ENCODE data around the gene RIOK1.
"Not testable (repeated sequence)": the region's sequence is repeated elsewhere in the genome, so short reads cannot be mapped to it uniquely, and the experiment has no call there.

Gene RIOK1

DNA sequence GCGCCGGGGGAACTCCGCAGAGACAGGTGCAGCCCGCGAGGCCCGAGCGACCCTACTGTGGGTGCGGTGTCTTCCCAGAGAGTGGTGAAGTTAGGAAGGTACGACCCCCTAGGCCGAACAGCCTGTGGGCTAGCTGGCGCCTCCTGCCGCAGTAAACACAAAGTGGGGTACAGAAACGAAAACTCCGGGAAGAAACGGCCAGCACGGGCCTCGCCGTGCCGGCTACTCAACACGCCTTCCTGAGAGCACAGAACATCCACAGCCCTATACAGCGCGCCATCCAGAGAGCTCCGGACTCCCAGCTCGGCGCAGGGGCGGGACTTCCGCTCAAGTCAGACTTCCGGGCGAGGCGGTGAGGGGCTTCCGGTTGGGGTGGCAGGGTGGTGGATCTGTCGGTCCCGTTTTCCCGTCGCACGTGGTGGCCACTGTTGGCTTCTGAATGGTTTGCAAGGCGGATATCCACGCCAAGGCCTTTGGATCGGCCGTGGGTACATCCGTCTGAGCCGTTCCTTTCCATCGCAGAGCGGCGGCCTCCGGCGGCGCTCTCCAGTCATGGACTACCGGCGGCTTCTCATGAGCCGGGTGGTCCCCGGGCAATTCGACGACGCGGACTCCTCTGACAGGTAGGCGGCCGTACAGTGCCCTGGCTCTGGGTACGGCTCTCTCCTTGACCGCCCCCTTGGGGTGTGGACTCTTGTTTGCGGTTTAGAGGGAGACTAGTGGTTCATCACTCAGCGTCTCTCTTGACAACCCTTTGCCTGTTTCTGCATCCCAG is at the start of gene RIOK1, which contains the start of gene CAGE1:
Gene RIOK1 (plus strand): TSS at position 358 of the 775 bp plus-strand sequence. CDS start 195 bp downstream, at position 553.
Gene CAGE1 (minus strand): TSS at position 292 of the 775 bp plus-strand sequence. CDS start 2,569 bp downstream, outside the sequence.
- DNase-seq, result peak; percentile 97

DNA sequence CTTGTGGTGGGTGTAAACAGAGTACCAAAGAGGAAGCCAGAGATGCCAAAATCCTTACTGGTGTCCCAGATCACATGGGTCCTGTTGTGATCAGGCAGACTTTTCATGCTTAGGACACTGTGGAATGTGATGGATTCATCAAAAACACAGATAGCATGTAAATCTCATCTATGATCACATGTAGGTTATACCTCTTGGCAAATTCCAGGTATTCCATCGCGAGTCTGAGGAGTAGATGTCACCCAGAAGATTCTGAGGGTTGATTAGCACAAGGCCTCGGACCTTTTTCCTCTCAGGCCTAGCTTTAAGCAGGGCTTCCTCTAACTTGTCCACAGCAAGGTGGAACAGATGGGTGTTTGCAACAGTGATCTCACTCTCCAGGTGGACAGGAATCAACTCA is 48.3 kb upstream of the RIOK1 start:
- no peak for DNase-seq

GRCh38 chr6:7341989-7342742 is 47.4 kb upstream of the RIOK1 start:
- no peak for DNase-seq

- peak; percentile 6 for DNase-seq
These were observed 45.8 kb upstream of the RIOK1 start for GRCh38 chr6:7343546-7344475.

GRCh38 chr6:7344773-7345450 is 44.7 kb upstream of the RIOK1 start:
- not testable (repeated sequence) for DNase-seq

DNA sequence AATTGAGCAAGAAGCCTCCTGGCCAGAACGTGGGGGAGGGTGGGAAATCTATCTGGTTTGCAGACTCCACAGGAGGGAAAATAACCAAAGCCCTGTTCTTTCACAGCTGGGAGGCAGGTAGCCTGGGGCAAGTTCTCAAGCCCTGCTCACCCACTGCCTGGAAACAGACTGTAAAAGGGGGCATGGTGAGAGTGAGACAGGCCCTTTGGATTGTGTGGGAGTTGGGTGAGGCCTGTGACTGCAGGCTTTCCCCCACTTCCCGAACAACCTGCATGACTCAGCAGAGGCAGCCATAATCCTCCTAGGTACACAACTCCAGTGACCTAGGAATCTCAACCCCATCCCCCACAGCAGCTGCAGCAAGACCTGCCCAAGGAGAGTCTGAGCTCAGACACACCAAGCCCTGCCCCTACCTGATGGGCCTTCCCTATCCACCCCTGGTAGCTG is 42.0 kb upstream of the RIOK1 start:
- not testable (repeated sequence) for DNase-seq

GRCh38 chr6:7350591-7350990 is 39.0 kb upstream of the RIOK1 start:
- not testable (repeated sequence) for DNase-seq

DNA sequence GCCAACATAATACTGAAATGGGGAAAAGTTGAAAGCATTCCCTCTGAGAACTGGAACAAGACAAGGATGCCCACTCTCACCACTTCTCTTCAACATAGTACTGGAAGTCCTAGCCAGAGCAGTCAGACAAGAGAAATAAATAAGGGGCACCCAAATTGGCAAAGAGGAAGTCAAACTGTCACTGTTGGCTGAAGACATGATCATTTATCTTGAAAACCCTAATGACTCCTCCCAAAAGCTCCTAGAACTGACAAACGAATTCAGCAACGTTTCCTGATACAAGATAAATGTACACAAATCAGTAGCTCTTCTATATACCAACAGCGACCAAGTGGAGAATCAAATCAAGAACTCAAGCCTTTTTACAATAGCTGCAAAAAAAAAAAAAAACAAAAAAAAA is 37.7 kb upstream of the RIOK1 start:
- not testable (repeated sequence) for DNase-seq

DNA sequence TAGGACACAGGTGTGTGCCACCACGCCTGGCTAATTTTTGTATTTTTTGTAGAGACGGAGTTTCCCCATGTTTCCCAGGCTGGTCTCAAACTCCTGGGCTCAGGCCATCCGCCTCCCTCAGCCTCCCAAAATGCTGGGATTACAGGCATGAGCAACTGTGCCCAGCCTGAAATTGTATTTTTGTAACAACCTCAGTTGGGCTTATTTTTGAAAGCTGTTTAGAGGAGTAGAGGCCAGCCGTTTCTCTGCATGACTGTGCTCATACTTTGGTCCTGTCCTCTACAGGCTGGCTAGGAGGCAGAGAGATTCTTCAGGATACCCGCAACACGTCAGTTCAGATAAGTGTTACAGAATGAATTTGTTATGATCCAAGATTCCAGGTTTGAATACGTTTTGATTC is 22.2 kb upstream of the RIOK1 start:
- DNase-seq, result no peak

DNA sequence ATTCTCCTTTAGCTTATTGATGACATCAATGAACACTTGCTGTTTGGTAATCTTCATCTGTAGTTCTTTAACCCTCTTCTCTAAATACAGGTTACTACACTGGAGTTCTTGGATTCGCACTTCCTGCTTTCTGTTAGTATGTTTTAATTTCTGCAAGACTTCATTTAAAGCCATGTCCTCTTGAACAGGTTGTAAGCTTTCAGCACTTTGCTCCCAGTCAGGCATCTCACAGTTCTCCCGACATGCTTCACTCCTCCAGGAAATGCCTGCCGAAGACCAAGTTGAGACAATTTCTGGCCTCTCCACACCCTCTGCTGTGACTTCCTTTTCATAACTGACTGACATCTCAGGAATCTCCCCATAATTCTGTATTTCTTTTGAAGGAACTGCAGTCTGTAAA is 15.9 kb upstream of the RIOK1 start:
- DNase-seq, result no peak

DNA sequence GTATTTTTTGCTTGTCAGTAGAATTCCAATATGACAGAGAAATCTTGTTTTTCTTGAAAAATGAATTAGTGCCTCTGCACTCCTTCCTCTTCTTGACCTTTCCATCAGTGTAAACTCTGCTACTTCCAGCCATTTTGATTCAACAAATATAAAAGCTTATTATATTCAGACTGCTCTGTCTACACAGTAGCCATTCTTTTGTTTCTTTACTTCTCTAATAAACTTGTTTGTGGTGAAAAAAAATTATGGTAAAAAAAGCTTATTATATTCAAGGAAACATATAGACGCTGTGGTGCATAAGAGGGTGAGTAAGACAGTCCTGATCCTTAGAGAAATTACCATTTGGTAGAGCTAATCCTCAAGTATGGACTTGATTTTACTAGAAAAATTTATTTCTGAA is 11.6 kb upstream of the RIOK1 start:
- no peak for DNase-seq

- DNase-seq, result no peak
These were observed 10.9 kb upstream of the RIOK1 start for GRCh38 chr6:7378740-7379139.

- DNase-seq, result no peak
These were observed 8.5 kb upstream of the RIOK1 start for GRCh38 chr6:7381092-7381491.

DNA sequence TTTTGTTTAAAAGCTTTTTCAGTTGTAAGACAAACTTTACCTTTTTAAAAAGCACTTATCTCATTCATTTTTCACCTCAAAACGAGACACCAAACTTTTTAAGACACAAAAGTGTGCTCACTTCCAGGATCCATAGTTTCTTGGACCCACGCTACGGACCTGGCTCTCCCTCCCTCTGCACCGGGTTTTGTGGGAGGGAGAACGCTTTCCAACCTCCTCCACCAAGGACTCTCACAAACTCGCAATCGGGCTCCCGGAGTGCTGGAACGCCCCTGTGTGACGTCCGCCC is 502 bp upstream of the RIOK1 start:
- DNase-seq, result no peak

- no peak for DNase-seq
These were observed 744 bp downstream of the RIOK1 start for GRCh38 chr6:7390226-7390878.

GRCh38 chr6:7391151-7391550 is 1.5 kb downstream of the RIOK1 start:
- no peak for DNase-seq

DNA sequence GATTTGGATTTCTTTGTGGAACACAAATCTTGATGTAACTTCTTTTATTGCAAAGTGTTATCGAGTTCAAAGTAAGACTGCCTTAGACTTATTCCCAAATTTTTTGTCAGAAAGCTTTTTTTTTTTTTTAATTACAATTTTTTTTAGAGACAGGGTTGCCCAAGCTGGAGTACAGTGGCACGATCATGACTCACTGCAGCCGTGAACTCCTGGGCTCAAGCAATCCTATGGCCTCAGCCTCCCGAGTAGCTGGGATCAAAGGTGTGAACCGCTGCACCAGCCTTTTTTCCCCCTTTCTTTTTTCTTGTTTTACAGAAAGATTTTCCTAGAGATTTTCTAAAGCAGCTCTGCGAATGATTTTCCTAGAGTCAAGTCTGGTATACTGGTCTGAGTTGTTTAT is 2.8 kb downstream of the RIOK1 start:
- no peak for DNase-seq

- DNase-seq, result no peak
These were observed 11.5 kb downstream of the RIOK1 start for GRCh38 chr6:7401075-7401474.

- no peak for DNase-seq
These were observed 13.1 kb downstream of the RIOK1 start for GRCh38 chr6:7402716-7403115.

DNA sequence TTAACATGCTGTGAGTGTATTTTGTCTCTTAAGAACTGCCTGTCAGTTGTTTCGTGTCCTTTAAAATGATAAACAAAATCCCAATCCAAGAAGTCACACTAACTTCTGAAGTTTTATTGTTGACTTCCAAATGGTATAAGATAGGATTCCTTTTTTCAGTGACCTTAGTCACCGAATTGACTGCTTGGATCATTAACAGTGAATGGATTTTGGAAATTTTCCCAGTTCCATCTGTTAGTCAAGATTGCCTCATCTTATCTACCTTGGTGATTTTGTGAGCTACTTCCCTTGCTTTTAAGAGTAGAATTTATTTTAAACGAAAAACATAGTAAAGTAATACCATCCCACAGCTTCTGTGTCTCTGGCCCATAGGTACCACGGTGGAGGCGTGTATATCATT is 14.9 kb downstream of the RIOK1 start:
- DNase-seq, result no peak

- DNase-seq, result no peak
These were observed 17.1 kb downstream of the RIOK1 start for GRCh38 chr6:7406743-7407142.

DNA sequence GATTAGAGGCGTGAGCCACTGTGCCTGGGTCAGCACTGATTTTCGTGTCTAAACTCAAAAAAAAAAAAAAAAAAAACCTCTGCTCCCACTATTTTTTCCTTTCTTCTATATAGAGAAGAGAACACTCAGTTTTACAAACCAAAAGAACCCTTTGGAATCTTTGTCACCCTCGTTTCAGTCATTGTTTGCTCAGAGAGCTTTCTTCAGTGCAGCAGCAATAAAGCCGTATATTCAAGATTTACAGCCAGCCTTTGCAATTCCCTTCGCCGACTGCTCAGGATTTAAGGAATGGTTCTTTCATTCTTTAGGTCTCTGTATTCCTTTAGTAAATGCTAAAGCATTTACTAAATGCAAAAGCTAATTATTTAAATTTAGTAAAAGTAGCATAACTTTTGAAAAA is 20.1 kb downstream of the RIOK1 start:
- no peak for DNase-seq

All from stimulated activated CD4-positive, alpha-beta T cell treated with anti-CD3 and anti-CD28 coated beads, Interleukin-15, amount 100 ng/mL, for 24 hours (primary cell).